H1 (cell line): ENCODE data around the gene DNAH10. TPM values are rescaled to one million over a fixed set of nuclear protein-coding genes. Genes with fewer than 3 reads are reported as not detected.

ENCODE experiments used
- CTCF ChIA-PET: fragments of 300-600 bp; sonication (Branson Sonifier 250); formaldehyde crosslinking; loops from one replicate; lab custom pipeline; 2021; ENCODE audit not compliant: partially characterized antibody; lab: Charles Lee
- POLR2A ChIA-PET: fragments of 300-600 bp; sonication (Branson Sonifier 250); formaldehyde crosslinking; loops from one replicate; lab custom pipeline; 2021; ENCODE audit warnings: inconsistent platforms; ENCODE audit not compliant: partially characterized antibody; lab: Charles Lee
- DNase-seq, 2 experiments: peaks; one replicate each; pipeline versions ENCODE4 v3.0.0 to v3.0.0-alpha.2; 2010 to 2022; ENCODE audit warnings: low spot score in 2 of 2, low read depth in 1 of 2, mixed read lengths in 1 of 2
- FAIRE-seq: peaks from 2 replicates; lab custom pipeline; 2011; peaks lifted over from hg19 to GRCh38; lab: Jason Lieb, UNC
- H2AFZ ChIP-seq: 2 replicates; pipeline ENCODE4 v1.8.1; 2012; ENCODE audit warnings: low read length, inconsistent platforms
- H2AK5ac ChIP-seq: 2 replicates; pipeline ENCODE4 v1.6.1; 2013; ENCODE audit warnings: low read depth, low read length
- H2BK120ac ChIP-seq: replicated peaks from 2 replicates; pipeline ENCODE3; 2013; ENCODE audit warnings: low read depth, low read length, inconsistent platforms
- H2BK12ac ChIP-seq: 2 replicates; pipeline ENCODE4 v1.6.1; 2013; ENCODE audit warnings: low read depth, low read length
- H2BK15ac ChIP-seq: 2 replicates; pipeline ENCODE4 v1.6.1; 2013; ENCODE audit warnings: low read length
- H2BK20ac ChIP-seq: 2 replicates; pipeline ENCODE4 v1.6.1; 2013; ENCODE audit warnings: low read length
- H2BK5ac ChIP-seq: 2 replicates; pipeline ENCODE4 v1.6.1; 2013; ENCODE audit warnings: low read depth, low read length
- H3K14ac ChIP-seq: 2 replicates; pipeline ENCODE4 v1.6.1; 2013; ENCODE audit warnings: inconsistent platforms; ENCODE audit not compliant: insufficient read length
- H3K18ac ChIP-seq: 2 replicates; pipeline ENCODE4 v1.6.1; 2013; ENCODE audit warnings: low read length; ENCODE audit errors: extremely low read depth
- H3K23ac ChIP-seq: 2 replicates; pipeline ENCODE4 v1.6.1; 2013; ENCODE audit warnings: inconsistent platforms; ENCODE audit not compliant: insufficient read length
- H3K23me2 ChIP-seq: 2 replicates; pipeline ENCODE4 v1.6.1; 2013; ENCODE audit warnings: low read depth, low read length
- H3K27ac ChIP-seq: 2 replicates; pipeline ENCODE4 v1.6.1; 2011; ENCODE audit warnings: low read depth, low read length, inconsistent platforms
- H3K27me3 ChIP-seq, 4 experiments: replicated peaks in 1 of 4; 1 replicate in 1 of 4; 2 replicates in 3 of 4; pipeline versions ENCODE4 v1.6.1 to v1.8.1; 2011 to 2013; ENCODE audit warnings: low read length in 3 of 4, mild to moderate bottlenecking in 3 of 4, inconsistent platforms in 2 of 4, mixed read lengths in 2 of 4, moderate library complexity in 1 of 4; ENCODE audit not compliant: control insufficient read depth in 3 of 4, insufficient read depth in 3 of 4; ENCODE audit errors: extremely low read depth in 1 of 4
- H3K36me3 ChIP-seq, 4 experiments: 2 replicates each; pipeline versions ENCODE4 v1.6.1 to v1.8.1; 2011 to 2013; ENCODE audit warnings: mild to moderate bottlenecking in 4 of 4, low read length in 3 of 4, moderate library complexity in 2 of 4, control low read depth in 1 of 4, inconsistent platforms in 1 of 4; ENCODE audit not compliant: insufficient read depth in 4 of 4, control insufficient read depth in 2 of 4
- H3K4ac ChIP-seq: replicated peaks from 2 replicates; pipeline ENCODE3; 2013; ENCODE audit warnings: low read length, low read depth, mixed read lengths, inconsistent platforms; ENCODE audit not compliant: insufficient read length
- H3K4me1 ChIP-seq, 4 experiments: replicated peaks in 1 of 4; 1 replicate in 1 of 4; 2 replicates in 3 of 4; pipeline versions ENCODE4 v1.6.1 to v1.8.1; 2011 to 2013; ENCODE audit warnings: low read length in 3 of 4, inconsistent platforms in 2 of 4, mixed read lengths in 1 of 4; ENCODE audit not compliant: insufficient read depth in 4 of 4, control insufficient read depth in 3 of 4
- H3K4me2 ChIP-seq, 2 experiments: 2 replicates each; pipeline versions ENCODE4 v1.6.1 to v1.8.1; 2011 to 2013; ENCODE audit warnings: low read depth in 2 of 2, low read length in 2 of 2, control low read depth in 1 of 2, inconsistent platforms in 1 of 2, mild to moderate bottlenecking in 1 of 2; ENCODE audit not compliant: insufficient read depth in 1 of 2
- H3K4me3 ChIP-seq, 4 experiments: fragments of 200-600, 300-600 bp in 1 of 4; sonication (generic), shearing (Covaris generic), sonication (Bioruptor Twin) in 1 of 4; 2 replicates each; pipeline versions ENCODE4 v1.5.1 to v1.8.1; 2011 to 2016; ENCODE audit warnings: low read length in 4 of 4, low read depth in 3 of 4, control low read depth in 2 of 4, inconsistent platforms in 2 of 4, mild to moderate bottlenecking in 2 of 4, mixed read lengths in 1 of 4, moderate library complexity in 1 of 4; ENCODE audit not compliant: insufficient read depth in 2 of 4; ENCODE audit errors: extremely low read depth in 1 of 4
- H3K56ac ChIP-seq: replicated peaks from 2 replicates; pipeline ENCODE3; 2013; ENCODE audit warnings: low read depth, mild to moderate bottlenecking, mixed read lengths, low read length, inconsistent platforms; ENCODE audit not compliant: insufficient read length
- H3K79me1 ChIP-seq: 2 replicates; pipeline ENCODE4 v1.6.1; 2013; ENCODE audit warnings: low read depth, low read length, control low read depth
- H3K79me2 ChIP-seq, 2 experiments: 2 replicates each; pipeline versions ENCODE4 v1.6.1 to v1.8.1; 2012 to 2013; ENCODE audit warnings: low read length in 2 of 2, mild to moderate bottlenecking in 2 of 2, inconsistent platforms in 1 of 2; ENCODE audit not compliant: insufficient read depth in 2 of 2, control insufficient read depth in 1 of 2
- H3K9ac ChIP-seq, 4 experiments: replicated peaks in 1 of 4; 1 replicate in 1 of 4; 2 replicates in 3 of 4; pipeline versions ENCODE4 v1.6.1 to v1.8.1; 2011 to 2013; ENCODE audit warnings: low read depth in 3 of 4, low read length in 3 of 4, control low read depth in 2 of 4, mild to moderate bottlenecking in 2 of 4, moderate library complexity in 2 of 4, inconsistent platforms in 1 of 4; ENCODE audit errors: extremely low read depth in 1 of 4
- H3K9me3 ChIP-seq, 2 experiments: 2 replicates each; pipeline versions ENCODE4 v1.6.1 to v1.8.1; 2012 to 2013; ENCODE audit warnings: mild to moderate bottlenecking in 2 of 2, moderate library complexity in 2 of 2, control low read depth in 1 of 2, inconsistent platforms in 1 of 2, low read depth in 1 of 2, low read length in 1 of 2, mixed read lengths in 1 of 2; ENCODE audit not compliant: insufficient read depth in 2 of 2
- H4K20me1 ChIP-seq, 2 experiments: replicated peaks in 1 of 2; 2 replicates each; pipeline versions ENCODE3 to v1.8.1; 2011 to 2013; ENCODE audit warnings: inconsistent platforms in 2 of 2, low read length in 2 of 2, mild to moderate bottlenecking in 1 of 2; ENCODE audit not compliant: insufficient read depth in 2 of 2, control insufficient read depth in 1 of 2
- H4K5ac ChIP-seq: 2 replicates; pipeline ENCODE4 v1.6.1; 2013; ENCODE audit warnings: low read length, low read depth, mixed read lengths, inconsistent platforms; ENCODE audit not compliant: insufficient read length
- H4K8ac ChIP-seq: 2 replicates; pipeline ENCODE4 v1.8.0; 2013; ENCODE audit warnings: mild to moderate bottlenecking, moderate library complexity, low read length, inconsistent platforms; ENCODE audit not compliant: insufficient read depth; ENCODE audit errors: extremely low read depth
- H4K91ac ChIP-seq: replicated peaks from 2 replicates; pipeline ENCODE3; 2013; ENCODE audit warnings: low read length, mixed read lengths, inconsistent platforms; ENCODE audit not compliant: insufficient read length
- EP300 ChIP-seq, 2 experiments: IDR thresholded peaks; 1 replicate in 1 of 2; 2 replicates in 1 of 2; pipeline ENCODE4 v1.6.1; 2011 to 2012; ENCODE audit warnings: low read depth in 2 of 2, low read length in 2 of 2, mild to moderate bottlenecking in 2 of 2, borderline replicate concordance in 1 of 2, inconsistent platforms in 1 of 2, moderate library complexity in 1 of 2
- SIRT6 ChIP-seq: IDR thresholded peaks from one replicate; pipeline ENCODE4 v1.7.1; 2012; ENCODE audit warnings: low read length, inconsistent platforms
- SP1 ChIP-seq: IDR thresholded peaks from 2 replicates; pipeline ENCODE4 v1.6.1; 2011; ENCODE audit warnings: low read depth, low read length
- WGBS, 2 experiments: shearing (Covaris generic) in 1 of 2; methylation state at CpG; one replicate each; pipeline versions ENCODE4 v1.1.6 to v1.1.7; 2013 to 2015; ENCODE audit warnings: low lambda C conversion rate in 2 of 2, mixed read lengths in 2 of 2, inconsistent platforms in 1 of 2, low coverage in 1 of 2, missing lambda C conversion rate in 1 of 2; ENCODE audit not compliant: insufficient replicate concordance in 2 of 2, insufficient coverage in 1 of 2, insufficient read length in 1 of 2; ENCODE audit errors: extremely low coverage in 1 of 2, missing lambda C conversion rate in 1 of 2; 5-methylcytosine and 5-hydroxymethylcytosine counted together
- polyA plus RNA-seq, 7 experiments: library from polyadenylated mRNA; depleted of rRNA in 3 of 7; stranded (reverse) in 5 of 7; unstranded in 2 of 7; fragments of >200 nt in 5 of 7; fragments of 200-250 nt in 2 of 7; gene quantifications; 1 replicate in 5 of 7; 2 replicates in 1 of 7; 4 replicates in 1 of 7; pipeline versions ENCODE4 v1.2.1 to v1.2.3, GENCODE V29; 2011 to 2013; ENCODE audit warnings: missing spikeins in 2 of 7, mixed read lengths in 2 of 7
- total RNA-seq: library from RNA; stranded (reverse); fragmentation: NEBNext Ultra II Directional; extraction: Animal tissue kit (Norgen Biotek cat#: 25700); gene quantifications from 2 replicates; pipeline ENCODE4 v1.2.1, GENCODE V29; 2021

Gene DNAH10
- total and polyA plus RNA-seq, 2 of the 8 experiments (the other 6 are each of a cell fraction or from before 2014, with no cell fraction given) = 0.02 to 0.24 TPM

GRCh38 chr12:123952037-123952436 is 189.9 kb downstream of the DNAH10 start:
- H2BK15ac ChIP-seq = no peak overlapping the region
- no peak overlapping the region for H2BK20ac ChIP-seq
- no peak overlapping the region for H2AK5ac ChIP-seq
- no peak overlapping the region for H4K91ac ChIP-seq
- H3K14ac ChIP-seq = no peak overlapping the region
- no peak overlapping the region for H4K8ac ChIP-seq
- no peak overlapping the region for H3K23ac ChIP-seq
- no peak overlapping the region for H3K4me3 ChIP-seq
- peaks cover 0 to 6% of the 10 kb centered on the region in 2 experiments for H4K20me1 ChIP-seq
- no peak overlapping the region for H2BK5ac ChIP-seq
- no peaks in the 10 kb centered on the region for H3K23me2 ChIP-seq
- DNase-seq (no peak), FAIRE-seq (no peak)
- no peaks in the 10 kb centered on the region; a peak in 1 of 4 replicates for H3K9me3 ChIP-seq
- no peak overlapping the region for H4K5ac ChIP-seq
- H3K18ac ChIP-seq = no peak overlapping the region
- ChIA-PET CTCF (interaction anchor here (1.3 to 2.3 kb wide), 4 partner anchors 13 to 43 kb away, joined by 3 to 9 read pairs (median 3); no protein-coding TSS in a partner anchor), POLR2A (no interaction called here)
- no peaks in the 10 kb centered on the region for H3K79me1 ChIP-seq
- 88% methylated on average over 2 of the region's 2 CpGs; no CpG with 5 or more reads in 1 of the 2 experiments for WGBS, 2 experiments
- no peak overlapping the region for H3K56ac ChIP-seq
- no peak overlapping the region for H3K4ac ChIP-seq
- H3K4me2 ChIP-seq = no peak overlapping the region
- H3K27me3 ChIP-seq = peaks cover 0 to 18% (median 2%) of the 10 kb centered on the region in 4 experiments; a peak in 5 of 7 replicates
- no peak overlapping the region for H2BK120ac ChIP-seq
- no peak overlapping the region for H2BK12ac ChIP-seq
- no peaks in the 10 kb centered on the region for H3K79me2 ChIP-seq
- H3K9ac ChIP-seq = no peak overlapping the region
- no peak overlapping the region for H3K27ac ChIP-seq
- no peak overlapping the region for H2AFZ ChIP-seq
- no peaks in the 10 kb centered on the region for H3K4me1 ChIP-seq
- no peaks in the 10 kb centered on the region for H3K36me3 ChIP-seq
- TF ChIP-seq SIRT6 = no peak
- TF ChIP-seq EP300 (IDR thresholded peaks at IDR 0.05; ENCODE audit: borderline replicate concordance in 1 of 2, low read depth in 2 of 2, low read length in 2 of 2) = no peak
- TF ChIP-seq SP1 = no peak
